ENCODE data around the gene CEP152. TPM values are rescaled to one million over a fixed set of nuclear protein-coding genes. Genes with fewer than 3 reads are reported as not detected.
A peak's percentile ranks its signal among the peaks of the same experiment; 100 is the strongest.

The CEP152 gene
- total and polyA plus RNA-seq, 9 of the 15 experiments (the other 6 are each of a cell fraction or from before 2014, with no cell fraction given), result 9.9 to 43.0 (median 23.6) TPM

DNA sequence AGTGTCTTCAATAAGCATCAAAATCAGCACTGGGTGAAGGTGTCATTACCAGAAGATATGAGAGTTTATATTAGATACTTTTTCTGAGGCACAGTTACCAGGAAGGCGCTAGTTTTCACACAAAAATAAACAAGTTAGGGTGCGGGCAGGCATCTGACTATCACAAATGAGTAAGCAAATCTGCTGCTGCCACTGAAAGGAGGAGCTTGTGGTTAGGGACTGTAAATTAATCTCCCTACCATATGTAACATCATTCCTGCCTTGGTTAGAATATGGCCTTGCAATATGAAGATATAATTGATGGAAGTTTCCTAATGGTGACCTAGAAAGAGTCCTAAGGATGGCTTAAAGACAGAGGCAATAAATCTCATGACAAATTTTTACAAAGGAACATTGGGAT, 47.5 kb upstream of the CEP152 start (continued):
- no peak for TF ChIP-seq SNIP1 (IDR thresholded peaks at IDR 0.05; ENCODE audit: low read depth)
- no peak for TF ChIP-seq STAT6 (CRISPR knock-in tag; IDR thresholded peaks at IDR 0.05)
- no peak for TF ChIP-seq ZBTB1 (CRISPR knock-in tag; IDR thresholded peaks at IDR 0.05; ENCODE audit: borderline replicate concordance, low read depth)
- TF ChIP-seq HMBOX1 (IDR thresholded peaks at IDR 0.05), result peak; percentile 91
- TF ChIP-seq ZNF76 (CRISPR knock-in tag; IDR thresholded peaks at IDR 0.05; ENCODE audit: borderline replicate concordance), result no peak
- no peak for TF ChIP-seq ZNF41 (CRISPR knock-in tag; conservative IDR thresholded peaks at IDR 0.05)
- TF ChIP-seq JUND (IDR thresholded peaks at IDR 0.05; ENCODE audit: borderline replicate concordance, low read depth, low read length), result peak; percentile 57; the same call in 1 of the 2 replicates
- TF ChIP-seq JUND (tag; IDR thresholded peaks at IDR 0.05; ENCODE audit: borderline replicate concordance, low read depth, low read length), result peak; percentile 55; the same call in 1 of the 3 replicates
- TF ChIP-seq L3MBTL2 (IDR thresholded peaks at IDR 0.05), result peak; percentile 50; the same call in 1 of the 2 replicates
- TF ChIP-seq ESRRA (IDR thresholded peaks at IDR 0.05; ENCODE audit: borderline replicate concordance, low read depth), result peak; percentile 85; the same call in 1 of the 2 replicates
- peak; percentile 44 to 57 for TF ChIP-seq KDM1A (IDR thresholded peaks at IDR 0.05)
- TF ChIP-seq YY1 (IDR thresholded peaks at IDR 0.05; ENCODE audit: borderline replicate concordance in 1 of 3, control insufficient read depth in 1 of 3, extremely low read depth in 1 of 3, insufficient read depth in 3 of 3, insufficient read length in 1 of 3, insufficient replicate concordance in 2 of 3, low read depth in 1 of 3, low read length in 2 of 3), result no peak
- TF ChIP-seq HDAC6 (IDR thresholded peaks at IDR 0.05; ENCODE audit: low read depth, low read length), result no peak
- TF ChIP-seq FOXK2 (conservative IDR thresholded peaks at IDR 0.05 in 1 of 2, IDR thresholded peaks at IDR 0.05 in 1 of 2; ENCODE audit: low read depth in 2 of 2), result peak; percentile 70 to 74
- TF ChIP-seq FIP1L1 (IDR thresholded peaks at IDR 0.05; ENCODE audit: low read depth, low read length, poor library complexity, severe bottlenecking), result no peak
- TF ChIP-seq POLR2A (conservative IDR thresholded peaks at IDR 0.05), result no peak
- TF ChIP-seq NFATC3 (IDR thresholded peaks at IDR 0.05), result no peak
- peak; percentile 38; the same call in 1 of the 2 replicates for TF ChIP-seq NCOR1 (IDR thresholded peaks at IDR 0.05)
- TF ChIP-seq ZNF57 (CRISPR knock-in tag; IDR thresholded peaks at IDR 0.05), result no peak
- TF ChIP-seq SP1 (CRISPR knock-in tag; IDR thresholded peaks at IDR 0.05), result no peak
- TF ChIP-seq RBM14 (IDR thresholded peaks at IDR 0.05; ENCODE audit: borderline replicate concordance, insufficient read depth, low read depth, low read length), result no peak
- TF ChIP-seq DEAF1 (CRISPR knock-in tag; IDR thresholded peaks at IDR 0.05), result no peak
- no peak for TF ChIP-seq GATAD2A (IDR thresholded peaks at IDR 0.05)
- TF ChIP-seq NCOA2 (IDR thresholded peaks at IDR 0.05; ENCODE audit: partially characterized antibody in 2 of 2), result peak in 1 of 2 experiments; percentile 75
- TF ChIP-seq RFX7 (CRISPR knock-in tag; IDR thresholded peaks at IDR 0.05), result no peak
